ENCODE measurements around the gene NCAPD3.

DNA sequence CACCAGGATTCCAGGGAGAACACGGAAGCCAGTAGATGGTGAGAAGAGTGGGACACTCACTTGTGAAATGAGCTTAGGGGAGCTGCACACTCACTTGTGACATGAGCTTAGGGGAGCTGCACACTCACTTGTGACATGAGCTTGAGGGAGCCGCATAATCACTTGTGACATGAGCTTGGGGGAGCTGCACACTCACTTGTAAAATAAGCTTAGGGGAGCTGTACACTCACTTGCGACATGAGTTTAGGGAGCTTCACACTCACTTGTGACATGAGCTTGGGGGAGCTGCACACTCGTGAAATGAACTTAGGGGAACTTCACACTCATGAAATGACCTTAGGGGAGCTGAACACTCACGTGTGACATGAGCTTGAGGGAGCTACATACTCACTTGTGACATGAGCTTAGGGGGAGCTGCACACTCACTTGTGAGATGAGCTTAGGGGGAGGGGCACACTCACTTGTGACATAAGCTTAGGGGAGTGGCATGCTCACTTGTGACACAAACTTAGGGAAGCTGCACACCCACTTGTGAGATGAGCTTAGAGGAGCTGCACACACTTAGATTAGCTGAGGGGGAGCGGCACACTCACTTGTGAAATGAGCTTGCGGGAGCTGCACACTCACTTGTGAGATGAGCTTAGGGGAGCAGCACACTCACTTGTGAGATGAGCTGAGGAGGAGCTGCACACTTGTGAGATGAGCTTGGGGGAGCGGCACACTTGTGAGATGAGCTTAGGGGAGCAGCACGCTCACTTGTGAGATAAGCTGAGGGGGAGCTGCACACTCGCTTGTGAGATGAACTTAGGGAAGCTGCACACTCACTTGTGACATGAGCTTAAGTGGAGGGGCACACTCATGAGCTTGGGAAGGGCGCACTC is 59.0 kb downstream of the NCAPD3 start:
- TF ChIP-seq, protein P1, sequence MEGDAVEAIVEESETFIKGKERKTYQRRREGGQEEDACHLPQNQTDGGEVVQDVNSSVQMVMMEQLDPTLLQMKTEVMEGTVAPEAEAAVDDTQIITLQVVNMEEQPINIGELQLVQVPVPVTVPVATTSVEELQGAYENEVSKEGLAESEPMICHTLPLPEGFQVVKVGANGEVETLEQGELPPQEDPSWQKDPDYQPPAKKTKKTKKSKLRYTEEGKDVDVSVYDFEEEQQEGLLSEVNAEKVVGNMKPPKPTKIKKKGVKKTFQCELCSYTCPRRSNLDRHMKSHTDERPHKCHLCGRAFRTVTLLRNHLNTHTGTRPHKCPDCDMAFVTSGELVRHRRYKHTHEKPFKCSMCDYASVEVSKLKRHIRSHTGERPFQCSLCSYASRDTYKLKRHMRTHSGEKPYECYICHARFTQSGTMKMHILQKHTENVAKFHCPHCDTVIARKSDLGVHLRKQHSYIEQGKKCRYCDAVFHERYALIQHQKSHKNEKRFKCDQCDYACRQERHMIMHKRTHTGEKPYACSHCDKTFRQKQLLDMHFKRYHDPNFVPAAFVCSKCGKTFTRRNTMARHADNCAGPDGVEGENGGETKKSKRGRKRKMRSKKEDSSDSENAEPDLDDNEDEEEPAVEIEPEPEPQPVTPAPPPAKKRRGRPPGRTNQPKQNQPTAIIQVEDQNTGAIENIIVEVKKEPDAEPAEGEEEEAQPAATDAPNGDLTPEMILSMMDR (conservative IDR thresholded peaks at IDR 0.05 in 1 of 2, IDR thresholded peaks at IDR 0.05 in 1 of 2; ENCODE audit: low read depth in 1 of 2, low read length in 2 of 2) = no peak
- TF ChIP-seq EZH2 (IDR thresholded peaks at IDR 0.05; ENCODE audit: low read length, missing control alignments) = no peak

Measured in fibroblast of lung (primary cell).